DMS53 treated with DMSO at 0.1 percent for 48 hours (cell line): ENCODE measurements around the gene CDX1.

Experiments
- DNase-seq: peaks from one replicate; lab custom pipeline; 2025; ENCODE audit not compliant: unreplicated experiment; lab: John Stamatoyannopoulos, UW

CDX1 gene

GRCh38 chr5:150161242-150162141 is 5.1 kb upstream of the CDX1 start:
- DNase-seq, result peak; percentile 66

DNA sequence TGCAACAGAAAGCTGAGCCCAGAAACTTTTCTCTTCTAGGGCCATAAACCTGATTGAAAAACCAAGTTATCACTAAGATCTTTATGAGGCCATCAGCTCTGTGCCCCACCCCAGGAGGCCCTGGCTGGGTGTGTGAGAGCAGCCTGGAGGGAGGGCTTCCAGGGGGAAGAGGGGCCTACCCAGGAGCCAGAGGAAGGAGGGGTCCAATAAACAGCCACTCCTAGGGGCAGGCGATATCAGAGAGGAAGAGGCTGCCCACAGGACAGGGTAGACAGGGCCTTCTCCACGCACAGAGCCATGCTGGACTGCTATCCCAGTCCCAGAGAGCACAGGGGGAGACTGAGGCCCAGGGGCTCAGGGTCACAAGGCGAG is 4.5 kb upstream of the CDX1 start:
- DNase-seq, result no peak

DNA sequence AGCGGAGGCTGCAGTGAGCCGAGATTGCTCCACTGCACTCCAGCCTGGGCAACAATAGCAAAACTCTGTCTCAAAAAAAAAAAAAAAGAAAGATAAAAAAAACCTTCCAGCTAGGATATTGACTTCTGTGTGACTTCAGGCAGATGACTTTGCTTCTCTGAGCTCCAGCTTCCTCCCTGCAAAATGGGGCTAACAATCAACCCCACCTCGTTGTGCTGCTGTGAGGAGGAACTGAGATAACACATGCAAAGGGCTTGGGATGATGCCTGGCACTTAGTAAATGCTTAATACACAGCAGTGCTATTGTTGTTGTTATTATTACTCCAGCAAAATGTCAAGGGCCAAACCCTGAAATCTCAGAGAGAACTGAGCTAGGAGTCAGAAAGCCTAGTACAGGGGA is 3.5 kb upstream of the CDX1 start:
- no peak for DNase-seq

DNA sequence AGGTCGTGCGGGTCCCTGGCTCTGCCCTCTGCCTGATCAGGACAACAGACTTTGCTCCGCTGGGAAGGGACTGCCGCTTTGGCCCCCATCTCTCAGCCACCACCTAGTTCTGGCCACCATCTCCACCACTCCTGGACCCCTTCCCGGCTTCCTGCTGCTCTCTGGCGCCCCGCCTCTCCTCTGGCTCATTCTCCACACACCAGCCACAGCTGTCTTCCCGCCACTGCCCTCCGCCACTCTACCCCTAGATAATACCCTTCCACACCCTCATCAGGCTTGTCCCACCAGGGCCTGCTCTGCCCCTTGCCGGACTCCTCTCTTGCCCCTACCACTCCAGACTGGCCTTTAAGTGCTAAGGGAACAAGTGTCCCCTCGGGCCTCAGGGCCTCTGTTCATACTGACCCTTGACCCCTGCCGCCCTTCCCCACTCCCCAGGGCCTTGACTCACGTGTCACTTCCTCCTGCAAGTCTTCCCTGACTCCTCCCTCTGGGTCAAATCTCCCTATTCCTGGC is 3.0 kb upstream of the CDX1 start:
- DNase-seq, result no peak

GRCh38 chr5:150164211-150164980 is 2.2 kb upstream of the CDX1 start:
- no peak for DNase-seq

- DNase-seq, result no peak
Measured at GRCh38 chr5:150166037-150166649, 435 bp upstream of the CDX1 start.

DNA sequence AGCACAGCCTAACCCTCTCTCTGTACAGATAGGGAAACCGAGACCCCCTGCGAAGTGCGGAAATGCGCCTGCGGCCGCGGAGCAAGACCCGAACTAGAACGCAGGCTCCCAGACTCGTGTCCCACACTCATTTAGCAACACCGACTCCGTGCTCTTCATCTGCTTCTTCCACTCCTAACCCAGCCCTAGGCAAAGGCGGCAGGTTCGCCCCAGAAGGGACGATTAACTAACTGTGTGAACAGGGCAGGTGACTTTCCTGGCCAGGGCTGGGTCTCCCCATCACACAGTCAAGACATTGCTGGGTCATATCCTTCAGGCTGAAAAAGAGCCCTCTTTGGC is 903 bp downstream of the CDX1 start:
- DNase-seq, result no peak

DNA sequence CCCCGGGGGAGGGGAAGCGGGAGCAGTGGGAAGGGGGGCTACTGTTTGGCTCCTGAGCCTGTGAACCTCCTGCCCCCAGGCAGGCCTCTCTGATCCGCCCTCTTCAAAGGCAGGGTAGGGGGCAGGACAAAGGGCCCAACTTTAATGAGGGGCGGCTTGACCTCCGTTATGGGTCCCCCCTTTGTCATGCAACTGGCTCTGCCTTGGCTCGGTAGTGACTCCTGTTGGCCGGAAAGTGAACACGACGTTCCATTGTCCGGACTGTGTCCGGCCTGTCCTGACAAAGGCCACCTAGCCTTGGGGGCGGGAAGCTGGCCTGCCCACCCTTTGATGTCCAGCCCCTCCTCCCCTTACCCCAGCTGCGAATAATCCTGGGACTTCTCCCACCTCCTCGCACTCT is 1.3 kb downstream of the CDX1 start:
- DNase-seq, result no peak

- no peak for DNase-seq
Measured at GRCh38 chr5:150168864-150169263, 2.3 kb downstream of the CDX1 start.

DNA sequence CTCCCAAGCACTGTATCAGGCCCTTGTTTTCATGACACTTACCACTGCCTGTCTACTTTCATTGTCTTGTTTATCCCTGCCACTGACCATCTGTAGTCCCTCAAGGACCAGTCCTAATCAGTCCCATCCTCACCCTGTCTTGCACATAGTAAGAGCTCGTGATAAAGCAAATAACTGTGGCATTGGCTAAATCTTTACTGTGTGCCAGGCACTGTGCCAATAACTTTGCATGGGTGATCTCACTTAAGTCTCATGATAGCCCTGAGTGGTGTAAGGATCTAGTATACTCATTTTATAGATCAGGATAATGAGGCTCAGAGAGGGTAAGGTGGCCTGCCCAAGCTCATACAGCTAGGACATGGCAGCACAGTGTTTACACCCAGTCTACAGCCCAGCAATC is 5.6 kb downstream of the CDX1 start:
- DNase-seq, result no peak

GRCh38 chr5:150172556-150172955 is 6.0 kb downstream of the CDX1 start:
- no peak for DNase-seq

DNA sequence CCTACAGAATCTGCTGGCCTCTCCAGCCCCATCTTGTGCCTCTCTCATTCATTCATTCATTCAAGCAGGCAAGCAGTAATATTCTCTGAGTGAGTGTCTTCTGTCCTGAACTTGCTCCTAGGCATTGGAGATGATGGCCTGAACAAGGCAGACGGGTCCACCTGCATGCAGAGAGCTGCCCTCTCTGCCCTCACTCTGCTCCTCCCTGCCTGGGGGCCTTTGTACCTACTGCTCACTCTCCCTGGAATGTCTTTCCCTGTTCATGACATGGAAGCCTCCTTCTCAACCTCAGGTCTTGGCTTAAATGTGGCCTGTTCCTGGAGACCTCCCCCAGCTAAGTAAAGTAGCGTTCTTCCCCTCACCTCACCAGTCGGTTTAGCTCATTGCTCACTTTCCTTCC is 6.6 kb downstream of the CDX1 start:
- DNase-seq, result no peak

DNA sequence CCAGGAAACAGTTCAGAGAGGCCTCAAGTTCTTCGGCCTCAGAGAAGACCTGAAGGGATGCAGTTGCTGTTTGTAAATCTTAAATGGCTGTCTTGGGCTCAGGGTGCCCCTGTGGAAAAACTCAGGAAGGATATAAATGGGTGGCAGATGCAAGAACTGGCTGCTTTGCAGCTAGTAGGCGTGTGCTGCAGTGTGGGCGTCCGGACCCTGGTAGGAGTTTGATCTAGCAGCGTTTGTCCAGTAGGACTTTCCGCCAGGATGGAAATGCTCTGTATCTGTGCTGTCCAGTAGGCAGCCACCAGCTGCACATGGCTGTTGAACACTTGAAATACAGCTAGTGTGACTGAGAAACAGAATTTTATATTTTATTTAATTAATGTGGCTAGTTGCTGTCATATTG is 7.7 kb downstream of the CDX1 start:
- no peak for DNase-seq

DNA sequence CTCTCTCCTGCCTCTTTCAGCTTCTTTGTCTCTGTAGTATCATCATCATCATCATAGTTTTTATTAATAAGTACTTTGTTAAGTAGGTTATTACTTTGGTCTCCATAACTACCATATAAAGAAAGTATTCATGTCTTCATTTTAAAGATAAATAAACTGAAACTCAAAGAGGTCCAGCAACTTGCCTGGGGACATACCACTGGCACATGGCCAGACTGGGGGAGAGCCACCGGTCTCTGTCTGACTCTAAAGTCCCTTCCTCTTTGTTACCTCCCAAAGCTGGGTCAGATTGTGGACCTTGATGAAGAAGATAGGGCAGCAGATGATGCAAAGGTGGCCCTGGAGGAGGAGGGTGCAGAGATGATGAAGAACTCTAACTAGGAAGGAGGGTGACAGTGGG is 8.5 kb downstream of the CDX1 start:
- no peak for DNase-seq

GRCh38 chr5:150175536-150175935 is 9.0 kb downstream of the CDX1 start:
- no peak for DNase-seq

GRCh38 chr5:150176745-150177477 is 10.3 kb downstream of the CDX1 start:
- DNase-seq, result no peak

- DNase-seq, result no peak
Measured at GRCh38 chr5:150177721-150178120, 11.1 kb downstream of the CDX1 start.

DNA sequence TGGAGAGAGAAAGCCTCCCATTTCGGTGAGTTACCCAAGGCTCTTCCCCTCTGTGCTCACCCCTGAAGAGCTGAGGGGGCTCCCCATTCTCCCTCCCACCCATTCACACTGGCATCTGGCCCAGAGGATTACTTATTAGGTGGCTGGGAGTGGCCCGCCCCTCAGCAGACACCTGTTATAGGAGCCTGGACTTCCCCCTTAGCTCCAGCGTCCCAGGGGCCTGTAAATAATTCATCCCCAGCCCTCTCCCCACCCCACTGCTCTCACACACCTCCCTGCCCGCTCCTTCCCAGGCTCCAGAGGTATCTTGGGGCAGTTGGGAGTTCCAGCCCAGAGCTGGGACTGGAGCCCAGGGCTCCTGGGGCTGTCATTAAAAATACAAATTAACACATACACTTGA is 11.7 kb downstream of the CDX1 start:
- DNase-seq, result no peak

GRCh38 chr5:150179019-150179620 is 12.5 kb downstream of the CDX1 start:
- no peak for DNase-seq

DNA sequence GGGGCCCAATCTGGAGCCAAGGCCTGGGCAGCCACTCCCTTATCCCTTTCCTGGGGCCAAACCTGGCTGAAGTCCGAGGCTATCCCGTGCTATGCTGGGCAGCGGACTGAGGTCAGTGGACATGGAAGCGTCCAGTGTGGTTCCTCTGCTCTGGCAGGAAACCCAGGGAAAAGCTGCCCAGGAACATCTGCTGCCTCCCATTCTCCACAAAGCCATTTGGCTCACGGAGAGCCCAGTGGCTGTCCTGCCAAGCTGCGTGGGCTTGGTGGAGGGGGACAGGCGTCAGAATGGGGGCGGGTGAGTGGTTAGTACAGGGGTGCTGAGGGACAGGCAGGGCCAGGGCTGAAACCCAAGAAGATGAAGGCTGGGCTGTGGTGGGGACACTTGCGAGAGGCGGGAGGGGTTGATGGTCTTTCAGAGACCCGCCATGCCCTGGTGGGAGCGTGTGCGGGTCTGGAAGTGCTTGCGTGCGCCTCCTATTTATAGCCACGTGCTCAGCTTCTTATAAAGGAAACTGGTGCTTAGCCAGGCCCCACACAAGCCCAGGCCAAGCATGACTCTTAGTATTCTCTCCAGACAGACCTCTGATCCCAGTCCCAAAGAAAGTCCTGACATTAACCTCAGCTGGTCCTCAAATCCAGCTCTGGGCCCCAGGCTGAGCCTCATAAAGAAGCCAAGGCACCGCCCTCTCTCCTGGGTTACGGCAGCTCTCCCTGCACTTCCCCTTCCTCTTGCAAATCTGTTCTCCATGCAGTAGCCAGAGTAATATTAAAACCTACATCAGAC is 13.9 kb downstream of the CDX1 start:
- no peak for DNase-seq
